HCT116 (cell line): ENCODE measurements around the gene SYNJ1. TPM values are rescaled to one million over a fixed set of nuclear protein-coding genes. Genes with fewer than 3 reads are reported as not detected.
"Not testable (repeated sequence)": the region's sequence is repeated elsewhere in the genome, so short reads cannot be mapped to it uniquely, and the experiment has no call there.

Experiments
- ATAC-seq: fragments of 200-7000 bp; cut with Tn5 transposase; 2 replicates; pipeline ENCODE4 v1.9.1; 2020; ENCODE audit warnings: mild to moderate bottlenecking, moderate library complexity
- BruUV-seq: library from RNA; stranded (reverse); fragments of 400-500 nt; replicated peaks from 2 replicates; lab custom pipeline; 2021; lab: Mats Ljungman, UMichigan
- CTCF ChIA-PET: fragments of 300-600 bp; sonication (Branson Sonifier 250); formaldehyde crosslinking; loops from one replicate; lab custom pipeline; 2021; ENCODE audit warnings: antibody characterized with exemption; lab: Charles Lee
- POLR2A ChIA-PET: fragments of 300-600, 350-600 bp; sonication (Branson Sonifier 250); formaldehyde crosslinking; loops from one replicate; lab custom pipeline; 2021; ENCODE audit warnings: antibody characterized with exemption; lab: Charles Lee
- RAD21 ChIA-PET, 2 experiments: fragments of 300-600 bp; sonication (Branson Sonifier 250); formaldehyde crosslinking; loops; one replicate each; lab custom pipeline; 2023; ENCODE audit warnings: low total read pairs in 2 of 2; ENCODE audit not compliant: uncharacterized antibody in 2 of 2, unreplicated experiment in 2 of 2, low non-redundant PET in 1 of 2; lab: Charles Lee
- DNase-seq: peaks from one replicate; pipeline ENCODE4 v3.0.0-alpha.2; 2010; ENCODE audit warnings: low read depth, low spot score
- H2AFZ ChIP-seq: fragments of 200-600 bp; shearing (Covaris generic), sonication (generic); 2 replicates; pipeline ENCODE4 v1.6.1; 2017; ENCODE audit warnings: low read depth, mixed run types, mixed read lengths, antibody characterized with exemption, low read length; ENCODE audit not compliant: poor library complexity, severe bottlenecking
- H3K27ac ChIP-seq: 2 replicates; pipeline ENCODE4 v1.5.1; 2012; ENCODE audit warnings: low read depth, low read length
- H3K27me3 ChIP-seq: fragments of 200-600 bp; sonication (generic); 2 replicates; pipeline ENCODE4 v1.6.1; 2016; ENCODE audit warnings: mixed run types, low read length, mixed read lengths; ENCODE audit not compliant: insufficient read depth
- H3K36me3 ChIP-seq, 2 experiments: fragments of 200-500 bp in 1 of 2; fragments of 200-600 bp in 1 of 2; sonication (Bioruptor generic) in 1 of 2; sonication (generic) in 1 of 2; 2 replicates each; pipeline versions ENCODE4 v1.5.1 to v1.6.1; 2014 to 2016; ENCODE audit warnings: low read length in 2 of 2, inconsistent platforms in 1 of 2, mixed read lengths in 1 of 2, mixed run types in 1 of 2; ENCODE audit not compliant: insufficient read depth in 2 of 2, control insufficient read depth in 1 of 2
- H3K4me1 ChIP-seq, 2 experiments: fragments of 200-600 bp in 1 of 2; sonication (generic) in 1 of 2; 2 replicates each; pipeline versions ENCODE4 v1.5.1 to v1.6.1; 2012 to 2017; ENCODE audit warnings: low read length in 2 of 2, inconsistent platforms in 1 of 2, mild to moderate bottlenecking in 1 of 2, mixed read lengths in 1 of 2, mixed run types in 1 of 2, moderate library complexity in 1 of 2; ENCODE audit not compliant: insufficient read depth in 2 of 2, control insufficient read depth in 1 of 2
- H3K4me2 ChIP-seq: fragments of 200-600 bp; sonication (generic); 2 replicates; pipeline ENCODE4 v1.6.1; 2017; ENCODE audit warnings: mixed run types, low read length, mixed read lengths
- H3K4me3 ChIP-seq, 2 experiments: fragments of 200-600 bp in 1 of 2; sonication (generic) in 1 of 2; replicated peaks in 1 of 2; 2 replicates each; pipeline ENCODE4 v1.5.1; 2011 to 2016; ENCODE audit warnings: low read length in 2 of 2, control low read depth in 1 of 2, low read depth in 1 of 2, mild to moderate bottlenecking in 1 of 2, mixed read lengths in 1 of 2, mixed run types in 1 of 2
- H3K79me2 ChIP-seq: fragments of 200-600 bp; sonication (generic); 2 replicates; pipeline ENCODE4 v1.6.1; 2017; ENCODE audit warnings: mild to moderate bottlenecking, mixed run types, low read length, moderate library complexity, mixed read lengths; ENCODE audit not compliant: insufficient read depth
- H3K9ac ChIP-seq: fragments of 200-600 bp; sonication (generic); 2 replicates; pipeline ENCODE4 v1.6.1; 2016; ENCODE audit warnings: low read length, mixed read lengths
- H3K9me2 ChIP-seq: fragments of 200-600 bp; sonication (generic), shearing (Covaris generic); 2 replicates; pipeline ENCODE4 v1.6.1; 2017; ENCODE audit warnings: mixed run types, mild to moderate bottlenecking, moderate library complexity; ENCODE audit not compliant: insufficient read depth
- H3K9me3 ChIP-seq, 2 experiments: fragments of 200-500 bp in 1 of 2; fragments of 200-600 bp in 1 of 2; sonication (Bioruptor generic) in 1 of 2; sonication (generic) in 1 of 2; 2 replicates each; pipeline ENCODE4 v1.6.1; 2014 to 2017; ENCODE audit warnings: low read length in 2 of 2, mixed read lengths in 2 of 2, inconsistent platforms in 1 of 2, low read depth in 1 of 2, mild to moderate bottlenecking in 1 of 2, mixed run types in 1 of 2, moderate library complexity in 1 of 2; ENCODE audit not compliant: control insufficient read depth in 1 of 2, insufficient read depth in 1 of 2
- H4K20me1 ChIP-seq: fragments of 200-600 bp; sonication (generic), shearing (Covaris generic); 2 replicates; pipeline ENCODE4 v1.6.1; 2017; ENCODE audit warnings: mixed run types, mild to moderate bottlenecking, moderate library complexity; ENCODE audit not compliant: insufficient read depth
- JUND ChIP-seq: IDR thresholded peaks from 2 replicates; pipeline ENCODE4 v1.6.1; 2012
- POLR2AphosphoS5 ChIP-seq: IDR thresholded peaks from 2 replicates; pipeline ENCODE4 v1.6.1; 2011; ENCODE audit warnings: mild to moderate bottlenecking, low read depth, low read length, moderate library complexity
- RAD21 ChIP-seq: IDR thresholded peaks from 2 replicates; pipeline ENCODE4 v1.6.1; 2012; ENCODE audit warnings: low read depth, mild to moderate bottlenecking
- REST ChIP-seq: IDR thresholded peaks from 2 replicates; pipeline ENCODE4 v1.6.1; 2012; ENCODE audit warnings: low read depth
- YY1 ChIP-seq: IDR thresholded peaks from 2 replicates; pipeline ENCODE4 v1.6.1; 2011; ENCODE audit warnings: low read length, low read depth, moderate library complexity, mild to moderate bottlenecking; ENCODE audit not compliant: insufficient replicate concordance; ENCODE audit errors: extremely low read depth
- ZBTB33 ChIP-seq: IDR thresholded peaks from 2 replicates; pipeline ENCODE4 v1.6.1; 2011; ENCODE audit warnings: mild to moderate bottlenecking, low read length, moderate library complexity; ENCODE audit not compliant: insufficient replicate concordance; ENCODE audit errors: extremely low read depth
- intact Hi-C: fragments of 100-400 bp; cut with micrococcal nuclease; formaldehyde crosslinking; loops from 2 replicates; pipeline ENCODE4 v1.10.0; 2022
- total RNA-seq: library from RNA; stranded (reverse); gene quantifications from one replicate; pipeline ENCODE4 v1.2.1, GENCODE V29; 2021; ENCODE audit not compliant: unreplicated experiment

SYNJ1 gene
- total RNA-seq, 1 experiment from 2014 or later: 7.2 TPM

GRCh38 chr21:32611471-32611997 lies 116.3 kb downstream of the SYNJ1 start:
- Histone ChIP-seq H3K4me1 (peaks cover 6 to 12% of the 10 kb centered on the region in 2 experiments), H2AFZ (peak overlapping the region; percentile 45), H3K27me3 (no peaks in the 10 kb centered on the region), H3K9ac (peak overlapping the region; percentile 89), H3K27ac (peak overlapping the region; percentile 97), H3K9me2 (no peaks in the 10 kb centered on the region), H3K36me3 (peaks cover 5 to 25% of the 10 kb centered on the region in 2 experiments; a peak in 3 of 4 replicates), H3K9me3 (no peaks in the 10 kb centered on the region), H3K4me2 (peak overlapping the region; percentile 92), H3K4me3 (peak overlapping the region; percentile 95 to 98), H3K79me2 (peaks cover 31% of the 10 kb centered on the region), H4K20me1 (no peaks in the 10 kb centered on the region)
- ChIA-PET RAD21 (interaction anchor here in 1 of 2 experiments (1.1 kb wide), 1 partner anchor 10 kb away, joined by 4 read pairs; no protein-coding TSS in a partner anchor), POLR2A (interaction anchor here (0.8 kb wide), 2 partner anchors 147 to 160 kb away, joined by 3 read pairs; partner anchors contain the start of gene PAXBP1), CTCF (interaction anchor here (0.5 to 2.5 kb wide), 2 partner anchors 10 to 22 kb away, joined by 4 to 17 read pairs; no protein-coding TSS in a partner anchor)
- TSS peak; percentile 47 for BruUV-seq
- DNase-seq (no peak), ATAC-seq (peak; percentile 28)
- TF ChIP-seq REST (no peak), JUND (no peak), ZBTB33 (no peak), POLR2AphosphoS5 (no peak), YY1 (no peak), RAD21 (no peak)
- intact Hi-C loops: no loop called here

GRCh38 chr21:32610940-32611339 lies 116.9 kb downstream of the SYNJ1 start:
- Histone ChIP-seq H3K36me3 (peaks cover 5 to 30% of the 10 kb centered on the region in 2 experiments; a peak in 3 of 4 replicates), H3K4me3 (peak overlapping the region; percentile 95 to 98), H3K27ac (peak overlapping the region; percentile 97; the same call in 1 of the 2 replicates), H3K9ac (peak overlapping the region; percentile 89), H3K4me2 (peak overlapping the region; percentile 73), H3K79me2 (peaks cover 31% of the 10 kb centered on the region), H3K4me1 (peaks cover 6 to 12% of the 10 kb centered on the region in 2 experiments)
- BruUV-seq, POLR2A ChIA-PET, H2AFZ ChIP-seq, H4K20me1 ChIP-seq, DNase-seq, intact Hi-C loops, H3K9me2 ChIP-seq, H3K27me3 ChIP-seq, RAD21 ChIA-PET, ATAC-seq, H3K9me3 ChIP-seq: not testable (repeated sequence)
- CTCF ChIA-PET: interaction anchor here (1.1 to 2.5 kb wide), 2 partner anchors 10 kb away, joined by 7 to 17 read pairs; no protein-coding TSS in a partner anchor
